Upper lobe of right lung (tissue), 1 donor: ENCODE measurements around the gene ARL17B. TPM values are rescaled to one million over a fixed set of nuclear protein-coding genes. Genes with fewer than 3 reads are reported as not detected.
"Not testable (repeated sequence)": the region's sequence is repeated elsewhere in the genome, so short reads cannot be mapped to it uniquely, and the experiment has no call there.

Experiments
- ATAC-seq: fragments of 200-7000 bp; cut with Tn5 transposase; one replicate; pipeline ENCODE4 v1.9.1; 2020; ENCODE audit warnings: mild to moderate bottlenecking, moderate library complexity
- DNase-seq: peaks from one replicate; pipeline ENCODE4 v3.0.0-alpha.2; 2020
- H3K27ac ChIP-seq: fragments of 200-600 bp; one replicate; pipeline ENCODE4 v1.8.0; 2022
- H3K27me3 ChIP-seq: fragments of 200-600 bp; one replicate; pipeline ENCODE4 v1.8.0; 2022; ENCODE audit warnings: mild to moderate bottlenecking
- H3K36me3 ChIP-seq: fragments of 200-600 bp; one replicate; pipeline ENCODE4 v1.8.0; 2022
- H3K4me1 ChIP-seq: fragments of 200-600 bp; one replicate; pipeline ENCODE4 v1.8.0; 2022
- H3K4me3 ChIP-seq: fragments of 200-600 bp; one replicate; pipeline ENCODE4 v1.8.0; 2022; ENCODE audit warnings: mild to moderate bottlenecking
- H3K9me3 ChIP-seq: fragments of 200-600 bp; one replicate; pipeline ENCODE4 v1.8.0; 2022
- intact Hi-C: fragments of 100-400 bp; cut with DNase I; formaldehyde crosslinking; loops from one replicate; pipeline ENCODE4 v1.11.0; 2022
- total RNA-seq: library from RNA; stranded (reverse); fragmentation: NEBNext Ultra II Directional; extraction: Animal tissue kit (Norgen Biotek cat#: 25700); gene quantifications from one replicate; pipeline ENCODE4 v1.2.1, GENCODE V29; 2021
- donor health status: DM: no; HTN: yes; CAD: no; lungs with severe emphysema.

ARL17B gene
- total RNA-seq, 1 donor from 2014 or later = 31.0 TPM

GRCh38 chr17:46243928-46244327 lies 117.6 kb downstream of the ARL17B start:
- intact Hi-C loops, H3K4me1 ChIP-seq, H3K36me3 ChIP-seq, DNase-seq, ATAC-seq, H3K27ac ChIP-seq, H3K4me3 ChIP-seq, H3K9me3 ChIP-seq, H3K27me3 ChIP-seq: not testable (repeated sequence)

GRCh38 chr17:46243505-46243904 lies 118.1 kb downstream of the ARL17B start:
- H3K4me1 ChIP-seq, H3K4me3 ChIP-seq, H3K27me3 ChIP-seq, intact Hi-C loops, H3K27ac ChIP-seq, H3K9me3 ChIP-seq, H3K36me3 ChIP-seq, DNase-seq: not testable (repeated sequence)
- ATAC-seq = peak; percentile 47

- DNase-seq, H3K36me3 ChIP-seq, H3K9me3 ChIP-seq, H3K4me3 ChIP-seq, H3K27ac ChIP-seq, ATAC-seq, H3K4me1 ChIP-seq, intact Hi-C loops, H3K27me3 ChIP-seq: not testable (repeated sequence)
These were observed 130.2 kb downstream of the ARL17B start for GRCh38 chr17:46231359-46231758.

- H3K9me3 ChIP-seq, H3K27ac ChIP-seq, intact Hi-C loops, H3K27me3 ChIP-seq, H3K36me3 ChIP-seq, H3K4me1 ChIP-seq: not testable (repeated sequence)
- DNase-seq = peak; percentile 93
- ATAC-seq = peak; percentile 100
- peak overlapping the region; percentile 56 for H3K4me3 ChIP-seq
These were observed 136.2 kb downstream of the ARL17B start for GRCh38 chr17:46225274-46225794.

- H3K27ac ChIP-seq = not testable (repeated sequence)
These were observed 136.7 kb downstream of the ARL17B start for GRCh38 chr17:46224864-46225263.

More at GRCh38 chr17:46224864-46225263, 136.7 kb downstream of the ARL17B start:
- DNase-seq (peak; percentile 64), ATAC-seq (peak; percentile 62)
- H3K9me3 ChIP-seq, intact Hi-C loops, H3K4me1 ChIP-seq, H3K27me3 ChIP-seq, H3K36me3 ChIP-seq: not testable (repeated sequence)
- H3K4me3 ChIP-seq = peak overlapping the region; percentile 56

Other genes starting within 250 kb of the ARL17B start
- gene KANSL1, start 168.3 kb downstream of the ARL17B start, total RNA-seq = 69.8 TPM
- 1.9 TPM for gene LRRC37A, start 66.6 kb downstream of the ARL17B start, total RNA-seq
- 11.7 TPM for gene LRRC37A2, start 150.7 kb upstream of the ARL17B start, total RNA-seq
- gene ARL17A, start 217.9 kb upstream of the ARL17B start, total RNA-seq = 28.0 TPM
- 49.6 TPM for gene NSF, start 228.9 kb upstream of the ARL17B start, total RNA-seq